K562 (cell line): ENCODE results near the gene RPS6KA6.

ENCODE experiments used
- EZH2 ChIP-seq: IDR thresholded peaks from 2 replicates; pipeline ENCODE4 v1.6.1; 2012; ENCODE audit warnings: low read depth, mild to moderate bottlenecking, inconsistent platforms, low read length, borderline replicate concordance
- FOXA1 ChIP-seq: fragments of 450-650 bp; IDR thresholded peaks from 2 replicates; pipeline ENCODE4 v1.6.1; 2016; ENCODE audit warnings: mild to moderate bottlenecking, borderline replicate concordance
- POU5F1 ChIP-seq: fragments of 150-350 bp; IDR thresholded peaks from 2 replicates; pipeline ENCODE4 v1.6.1; 2014; ENCODE audit warnings: borderline replicate concordance, low read length, low read depth, mild to moderate bottlenecking; ENCODE audit not compliant: partially characterized antibody
- STAG1 ChIP-seq: sonication (generic); formaldehyde crosslinking; IDR thresholded peaks from 2 replicates; pipeline ENCODE4 v1.5.0; 2020; ENCODE audit warnings: missing genetic modification reagents, borderline replicate concordance
- TAF1 ChIP-seq: IDR thresholded peaks from 2 replicates; pipeline ENCODE4 v1.6.1; 2011; ENCODE audit warnings: mild to moderate bottlenecking, low read length, moderate library complexity; ENCODE audit not compliant: insufficient read depth, control insufficient read depth, severe bottlenecking; ENCODE audit errors: extremely low read depth
- TRIM24 ChIP-seq, 2 experiments: fragments of 450-650 bp; IDR thresholded peaks; 2 replicates each; pipeline ENCODE4 v1.6.1; 2016
- ZNF408 ChIP-seq: fragments of 250-450 bp; sonication (Bioruptor Pico); IDR thresholded peaks from 2 replicates; pipeline ENCODE4 v1.4.0; 2020; ENCODE audit warnings: low read depth, mild to moderate bottlenecking, moderate library complexity
- TF ChIP-seq, protein P1 (sequence below): sonication (generic); formaldehyde crosslinking; IDR thresholded peaks from 2 replicates; pipeline ENCODE4 v1.8.0; 2022; ENCODE audit warnings: mild to moderate bottlenecking, low read depth, missing genetic modification reagents

DNA sequence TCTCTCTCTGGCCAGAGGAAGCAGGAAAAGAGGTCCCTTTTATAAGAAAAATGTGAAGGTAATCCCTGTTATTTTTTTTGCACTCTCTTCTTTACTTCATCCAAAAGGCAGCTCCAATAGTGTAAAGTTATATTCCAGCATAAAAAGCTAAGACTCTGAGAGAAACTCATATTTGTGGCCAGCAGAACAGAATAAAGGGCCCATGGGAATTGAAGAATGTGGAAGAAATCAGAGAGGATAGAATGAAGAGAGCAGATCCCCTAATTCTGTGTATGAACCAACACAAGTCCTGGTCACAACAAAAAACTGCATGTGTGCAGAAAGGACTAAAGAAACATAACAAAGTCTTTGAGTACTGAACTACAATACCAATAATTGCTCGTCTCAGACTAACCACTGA is 22.3 kb downstream of the RPS6KA6 start:
- TF ChIP-seq TAF1 (no peak), STAG1 (CRISPR knock-in tag) (no peak), TRIM24 (IDR thresholded peaks at IDR 0.05) (no peak), ZNF408 (CRISPR knock-in tag) (no peak), POU5F1 (no peak), EZH2 (no peak), FOXA1 (no peak)
- TF ChIP-seq, protein P1, sequence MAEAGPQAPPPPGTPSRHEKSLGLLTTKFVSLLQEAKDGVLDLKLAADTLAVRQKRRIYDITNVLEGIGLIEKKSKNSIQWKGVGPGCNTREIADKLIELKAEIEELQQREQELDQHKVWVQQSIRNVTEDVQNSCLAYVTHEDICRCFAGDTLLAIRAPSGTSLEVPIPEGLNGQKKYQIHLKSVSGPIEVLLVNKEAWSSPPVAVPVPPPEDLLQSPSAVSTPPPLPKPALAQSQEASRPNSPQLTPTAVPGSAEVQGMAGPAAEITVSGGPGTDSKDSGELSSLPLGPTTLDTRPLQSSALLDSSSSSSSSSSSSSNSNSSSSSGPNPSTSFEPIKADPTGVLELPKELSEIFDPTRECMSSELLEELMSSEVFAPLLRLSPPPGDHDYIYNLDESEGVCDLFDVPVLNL (CRISPR knock-in tag) = no peak
